Heart left ventricle (tissue), 13 donors: ENCODE data around the gene HMGN4.

Source experiments
- POLR2A ChIP-seq, 2 donors: fragments of 450-650 bp; IDR thresholded peaks; one replicate each; pipeline ENCODE4 v1.6.1; 2017; ENCODE audit warnings: antibody characterized with exemption in 2 of 2, mild to moderate bottlenecking in 2 of 2, moderate library complexity in 2 of 2
- TF ChIP-seq, protein P1 (sequence below), 12 donors: fragments of 200-600 bp; sonication (generic) in 4 of 12; IDR thresholded peaks; one replicate each; pipeline versions ENCODE4 v1.5.0 to v1.8.0; 2018 to 2022; ENCODE audit warnings: antibody characterized with exemption in 12 of 12, mild to moderate bottlenecking in 5 of 12
- donor health status: ischemic (EF 13 %, LVEDD 7.1; RV severe dilation, severe dysfunction).
- donor health status: DM: no; HTN: yes; CAD: no.
- donor health status: DM: no; HTN: no; CAD: no.
- donor health status: ischemic (EF 25% LVEDD 6.9; RV normal size, moderate dysfunction).
- donor health status: ischemic (EF 25% LVEDD 5.7; RV mildly dilated, moderate dysfunction).
- donor health status: ischemic (EF 35%, LVEDD 5.7; RV mildly dilated, moderate dysfunction).
- donor health status: nonischemic (EF 11% LVEDD 7.7; RV severe dilation, severe dysfunction).
- donor health status: DM: yes; HTN: yes; CAD: no.
- donor health status: PGD.
- donor health status: ischemic (EF 29% LVEDD 5.4; RV normal size, mild dysfunction).
- donor health status: nonischemic (EF 23%, LVEDD 6.1; RV moderate dilation, normal function).

DNA sequence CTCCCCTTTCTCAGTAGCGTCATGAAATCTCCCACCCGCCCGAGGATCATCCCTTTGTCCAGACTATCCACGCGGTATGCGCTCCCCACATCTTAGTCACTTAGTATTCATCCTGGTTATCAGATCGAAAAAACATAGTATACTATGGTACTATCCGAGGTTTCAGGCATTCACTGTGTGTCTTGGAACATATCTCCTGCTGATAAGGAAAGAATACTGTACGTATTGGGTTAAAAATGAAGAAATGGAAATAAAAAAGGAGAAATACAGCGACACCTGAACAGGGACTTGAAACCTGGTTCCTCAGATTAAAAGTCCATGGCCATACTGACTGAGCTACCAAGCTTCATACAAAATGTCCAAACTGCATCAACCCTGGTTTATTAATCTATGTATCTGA, 14.0 kb downstream of the HMGN4 start:
- TF ChIP-seq, protein P1, sequence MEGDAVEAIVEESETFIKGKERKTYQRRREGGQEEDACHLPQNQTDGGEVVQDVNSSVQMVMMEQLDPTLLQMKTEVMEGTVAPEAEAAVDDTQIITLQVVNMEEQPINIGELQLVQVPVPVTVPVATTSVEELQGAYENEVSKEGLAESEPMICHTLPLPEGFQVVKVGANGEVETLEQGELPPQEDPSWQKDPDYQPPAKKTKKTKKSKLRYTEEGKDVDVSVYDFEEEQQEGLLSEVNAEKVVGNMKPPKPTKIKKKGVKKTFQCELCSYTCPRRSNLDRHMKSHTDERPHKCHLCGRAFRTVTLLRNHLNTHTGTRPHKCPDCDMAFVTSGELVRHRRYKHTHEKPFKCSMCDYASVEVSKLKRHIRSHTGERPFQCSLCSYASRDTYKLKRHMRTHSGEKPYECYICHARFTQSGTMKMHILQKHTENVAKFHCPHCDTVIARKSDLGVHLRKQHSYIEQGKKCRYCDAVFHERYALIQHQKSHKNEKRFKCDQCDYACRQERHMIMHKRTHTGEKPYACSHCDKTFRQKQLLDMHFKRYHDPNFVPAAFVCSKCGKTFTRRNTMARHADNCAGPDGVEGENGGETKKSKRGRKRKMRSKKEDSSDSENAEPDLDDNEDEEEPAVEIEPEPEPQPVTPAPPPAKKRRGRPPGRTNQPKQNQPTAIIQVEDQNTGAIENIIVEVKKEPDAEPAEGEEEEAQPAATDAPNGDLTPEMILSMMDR (IDR thresholded peaks at IDR 0.05) = no peak
- TF ChIP-seq POLR2A (IDR thresholded peaks at IDR 0.05) = no peak
